Epithelial cell of proximal tubule (primary cell): ENCODE results near the gene SMNDC1. TPM values are rescaled to one million over a fixed set of nuclear protein-coding genes. Genes with fewer than 3 reads are reported as not detected.

ENCODE experiments used
- DNase-seq: peaks from one replicate; pipeline ENCODE4 v3.0.0-alpha.2; 2011; ENCODE audit warnings: low read depth
- H3K4me3 ChIP-seq: 2 replicates; pipeline ENCODE4 v1.5.1; 2011; ENCODE audit warnings: low read depth, mild to moderate bottlenecking, low read length
- CTCF ChIP-seq: conservative IDR thresholded peaks from 2 replicates; pipeline ENCODE4 v1.5.1; 2012; ENCODE audit warnings: low read depth, mild to moderate bottlenecking, low read length
- total RNA-seq: library from RNA; depleted of rRNA; stranded (reverse); fragments of >200 nt; gene quantifications from 2 replicates; pipeline ENCODE4 v1.2.3, GENCODE V29; 2015

SMNDC1 gene
- total RNA-seq, 1 donor from 2014 or later = 5.9 TPM

DNA sequence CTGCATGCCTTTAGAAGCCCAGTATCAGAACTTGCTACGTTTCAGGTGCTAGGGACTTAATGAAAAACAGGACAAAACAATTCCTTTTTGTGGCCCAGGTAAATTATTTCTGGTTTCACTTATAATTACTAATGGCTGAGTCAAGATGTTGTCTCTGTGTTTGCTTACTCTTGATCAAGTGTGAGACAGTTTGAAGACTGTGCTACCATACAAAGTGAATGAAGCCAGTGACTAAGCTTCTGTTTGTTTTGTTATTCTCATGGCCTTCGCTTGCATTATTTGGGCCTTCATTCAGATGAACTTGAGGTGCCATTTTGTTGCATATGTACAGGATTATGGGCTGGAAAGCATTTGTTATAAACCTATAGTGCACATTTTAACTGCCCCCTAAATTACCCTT is 17.9 kb downstream of the SMNDC1 start:
- H3K4me3 ChIP-seq = no peak overlapping the region
- TF ChIP-seq CTCF = no peak
- no peak for DNase-seq

DNA sequence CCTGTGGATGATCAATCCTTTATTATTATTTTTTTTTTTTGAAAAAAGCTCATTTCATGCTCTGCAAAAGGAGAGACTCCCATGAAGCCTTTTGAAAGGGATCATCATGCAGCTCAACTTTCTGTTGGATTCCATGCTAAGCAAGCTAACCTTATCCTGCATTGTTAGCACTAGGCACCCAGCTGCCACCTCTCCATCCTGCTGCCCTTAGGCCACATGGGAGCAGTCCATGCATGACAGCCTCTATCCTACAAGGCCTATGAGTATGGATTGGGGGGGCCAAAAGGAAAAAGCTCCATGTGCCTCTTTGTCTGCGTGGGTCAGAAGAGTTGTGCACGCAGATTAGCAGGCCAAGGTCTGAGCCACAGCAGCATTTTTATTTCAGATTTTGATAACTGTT is 19.2 kb downstream of the SMNDC1 start:
- no peak overlapping the region for H3K4me3 ChIP-seq
- no peak for DNase-seq
- TF ChIP-seq CTCF = no peak

GRCh38 chr10:110284262-110284661 is 20.5 kb downstream of the SMNDC1 start:
- H3K4me3 ChIP-seq = no peak overlapping the region
- DNase-seq = no peak

DNA sequence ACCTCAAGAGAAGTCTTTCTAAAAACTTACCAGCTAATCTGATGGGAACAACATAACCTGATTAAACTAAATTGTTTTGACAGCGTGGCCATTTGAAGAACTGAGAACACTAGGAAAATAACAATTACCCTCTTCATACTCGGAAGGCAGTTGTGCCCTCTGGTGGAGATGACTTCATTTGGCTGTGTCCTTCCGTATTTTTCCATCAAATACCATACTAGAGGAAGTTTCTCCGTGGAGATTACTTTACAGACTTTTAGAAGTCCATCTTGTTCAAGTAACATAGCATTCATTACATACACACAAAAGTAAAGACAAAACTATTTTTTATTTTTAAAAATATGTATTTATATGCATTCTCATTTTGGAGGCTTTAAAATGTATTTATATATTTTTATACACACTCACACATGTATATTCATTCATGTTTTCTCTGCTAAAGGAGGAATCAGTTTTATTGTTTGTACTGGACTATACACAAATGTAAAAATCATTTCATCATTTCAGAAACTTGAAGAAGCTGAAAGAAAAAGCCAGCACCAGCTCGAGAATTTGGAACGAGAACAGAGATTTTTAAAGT is 25.2 kb downstream of the SMNDC1 start:
- peak; percentile 85 for TF ChIP-seq CTCF
- no peak overlapping the region for H3K4me3 ChIP-seq
- DNase-seq = no peak

More at GRCh38 chr10:110284262-110284661, 20.5 kb downstream of the SMNDC1 start:
- TF ChIP-seq CTCF = no peak

DNA sequence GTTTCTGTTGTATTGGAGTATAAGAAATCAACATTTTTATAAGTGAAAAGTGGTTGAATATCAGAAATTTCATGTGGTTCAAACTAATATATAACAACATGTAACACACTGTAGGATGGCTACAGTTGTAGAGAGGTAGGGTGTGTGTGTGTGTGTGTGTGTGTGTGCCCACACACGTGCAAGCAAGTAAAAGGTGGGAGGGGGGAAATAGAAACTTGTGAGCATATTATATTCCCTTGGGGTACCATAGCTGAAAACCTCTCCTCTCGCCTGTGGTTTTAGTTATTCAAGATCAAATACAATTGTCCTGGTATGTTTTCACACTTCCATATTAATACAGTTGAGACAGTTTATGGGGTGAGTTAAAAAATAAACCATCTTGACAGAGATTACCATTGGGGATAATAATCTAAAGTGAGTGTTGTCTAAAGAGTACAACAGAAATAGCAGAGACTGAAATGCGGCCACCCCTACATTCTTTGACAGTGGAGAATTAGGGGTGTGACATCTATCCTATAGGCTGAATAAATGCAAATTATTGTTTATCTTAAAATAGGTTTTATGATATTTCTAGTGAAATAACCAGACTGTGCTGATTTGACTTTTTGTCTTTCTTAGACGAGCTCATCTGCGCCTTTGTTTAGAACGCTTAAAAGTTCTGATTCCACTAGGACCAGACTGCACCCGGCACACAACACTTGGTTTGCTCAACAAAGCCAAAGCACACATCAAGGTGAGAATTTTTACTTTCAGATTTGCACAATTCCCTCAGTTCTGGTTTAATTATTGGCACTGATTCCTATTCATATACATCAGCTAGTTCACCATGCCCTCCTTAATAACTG is 25.9 kb downstream of the SMNDC1 start:
- DNase-seq = no peak
- no peak for TF ChIP-seq CTCF

GRCh38 chr10:110277591-110277990 is 27.1 kb downstream of the SMNDC1 start:
- TF ChIP-seq CTCF = no peak
- no peak for DNase-seq
- no peak overlapping the region for H3K4me3 ChIP-seq

More for the DNA sequence above, 25.9 kb downstream of the SMNDC1 start:
- H3K4me3 ChIP-seq = no peak overlapping the region
